Measurements from ENCODE around the gene LCN12. TPM values are rescaled to one million over a fixed set of nuclear protein-coding genes. Genes with fewer than 3 reads are reported as not detected.

LCN12 gene
- total RNA-seq, 3 donors from 2014 or later, result 1.8 to 5.6 TPM; not detected in 1

GRCh38 chr9:136983656-136984314 is 31.7 kb downstream of the LCN12 start:
- Histone ChIP-seq H3K4me1 (no peaks in the 10 kb centered on the region), H3K9me3 (no peaks in the 10 kb centered on the region), H3K36me3 (no peaks in the 10 kb centered on the region), H3K4me3 (no peak overlapping the region), H3K27me3 (peaks cover 14 to 31% of the 10 kb centered on the region in 2 donors), H3K27ac (no peak overlapping the region)
- no peak for TF ChIP-seq POLR2A (IDR thresholded peaks at IDR 0.05)
- no peak for TF ChIP-seq POLR2AphosphoS5 (IDR thresholded peaks at IDR 0.05)
- no peak for TF ChIP-seq CTCF (IDR thresholded peaks at IDR 0.05)
- DNase-seq (ENCODE audit: low spot score in 2 of 2), result no peak
- intact Hi-C loops (cut with DNase I; ENCODE audit: low total_unique reads), result no loop called here

GRCh38 chr9:136984464-136985026 is 32.5 kb downstream of the LCN12 start:
- TF ChIP-seq CTCF (IDR thresholded peaks at IDR 0.05) (no peak), POLR2AphosphoS5 (IDR thresholded peaks at IDR 0.05) (no peak), POLR2A (IDR thresholded peaks at IDR 0.05) (no peak)
- H3K27ac ChIP-seq, result no peak overlapping the region
- peaks cover 14 to 31% of the 10 kb centered on the region in 2 donors for H3K27me3 ChIP-seq
- H3K36me3 ChIP-seq, result no peaks in the 10 kb centered on the region
- intact Hi-C loops (cut with DNase I; ENCODE audit: low total_unique reads), result no loop called here
- peak overlapping the region in 1 of 3 donors; percentile 2 for H3K4me3 ChIP-seq
- DNase-seq (ENCODE audit: low spot score in 2 of 2), result no peak
- H3K9me3 ChIP-seq, result no peaks in the 10 kb centered on the region
- H3K4me1 ChIP-seq, result no peaks in the 10 kb centered on the region

- Histone ChIP-seq H3K27ac (no peak overlapping the region), H3K4me3 (peak overlapping the region in 2 of 3 donors; percentile 2 to 7), H3K4me1 (no peaks in the 10 kb centered on the region), H3K27me3 (peaks cover 14 to 31% of the 10 kb centered on the region in 2 donors), H3K36me3 (no peaks in the 10 kb centered on the region), H3K9me3 (no peaks in the 10 kb centered on the region)
- no peak for TF ChIP-seq POLR2A (IDR thresholded peaks at IDR 0.05)
- TF ChIP-seq POLR2AphosphoS5 (IDR thresholded peaks at IDR 0.05), result no peak
- no peak for TF ChIP-seq CTCF (IDR thresholded peaks at IDR 0.05)
- DNase-seq (ENCODE audit: low spot score in 2 of 2), result no peak
- intact Hi-C loops (cut with DNase I; ENCODE audit: low total_unique reads), result no loop called here
These were observed 33.0 kb downstream of the LCN12 start for GRCh38 chr9:136985027-136985602.

GRCh38 chr9:136985853-136986252 is 33.8 kb downstream of the LCN12 start:
- Histone ChIP-seq H3K4me3 (no peak overlapping the region), H3K9me3 (no peaks in the 10 kb centered on the region), H3K27ac (no peak overlapping the region), H3K36me3 (no peaks in the 10 kb centered on the region), H3K4me1 (no peaks in the 10 kb centered on the region), H3K27me3 (peaks cover 14 to 31% of the 10 kb centered on the region in 2 donors)
- intact Hi-C loops (cut with DNase I; ENCODE audit: low total_unique reads), result no loop called here
- DNase-seq (ENCODE audit: low spot score in 2 of 2), result no peak
- no peak for TF ChIP-seq CTCF (IDR thresholded peaks at IDR 0.05)
- TF ChIP-seq POLR2A (IDR thresholded peaks at IDR 0.05), result no peak
- no peak for TF ChIP-seq POLR2AphosphoS5 (IDR thresholded peaks at IDR 0.05)

- intact Hi-C loops (cut with DNase I; ENCODE audit: low total_unique reads), result no loop called here
- no peak overlapping the region for H3K27ac ChIP-seq
- no peak overlapping the region for H3K4me3 ChIP-seq
- no peak for TF ChIP-seq POLR2AphosphoS5 (IDR thresholded peaks at IDR 0.05)
- no peak for TF ChIP-seq POLR2A (IDR thresholded peaks at IDR 0.05)
- TF ChIP-seq CTCF (IDR thresholded peaks at IDR 0.05), result no peak
- H3K9me3 ChIP-seq, result no peaks in the 10 kb centered on the region
- H3K27me3 ChIP-seq, result peaks cover 14 to 22% of the 10 kb centered on the region in 2 donors
- no peaks in the 10 kb centered on the region for H3K36me3 ChIP-seq
- DNase-seq (ENCODE audit: low spot score in 2 of 2), result no peak
- peaks cover 4 to 9% of the 10 kb centered on the region in 2 donors for H3K4me1 ChIP-seq
These were observed 36.8 kb downstream of the LCN12 start for GRCh38 chr9:136988872-136989271.
